ENCODE measurements around the gene GFPT2.
A peak's percentile ranks its signal among the peaks of the same experiment; 100 is the strongest.

Gene GFPT2

DNA sequence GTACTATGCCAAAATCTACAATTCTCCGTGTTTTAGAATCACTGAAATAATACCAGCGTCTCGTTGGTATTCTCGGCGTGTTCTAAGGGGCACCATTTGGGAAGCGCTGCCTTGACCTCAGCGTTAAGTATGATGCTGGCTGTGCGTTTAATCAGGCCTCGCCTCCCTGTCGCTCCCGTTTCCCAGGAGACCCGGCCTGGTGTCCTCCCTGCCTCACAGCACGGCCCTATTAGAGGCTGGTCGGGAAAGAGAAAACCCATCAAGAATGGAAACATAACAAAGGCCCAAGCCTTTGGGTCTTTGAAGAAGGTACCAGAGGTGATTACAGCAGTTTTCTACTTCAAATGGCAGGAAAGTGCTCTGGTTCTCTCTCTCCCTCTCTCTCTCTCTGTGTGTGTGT, 30.0 kb downstream of the GFPT2 start:
- ChIA-PET CTCF (interaction anchor here (2.5 to 4.2 kb wide), 2 partner anchors 8 to 30 kb away, joined by 10 to 14 read pairs; partner anchors contain the start of gene MAPK9), POLR2A (interaction anchor here (0.6 kb wide), 1 partner anchor 17 kb away, joined by 3 read pairs; no protein-coding TSS in a partner anchor)
- DNase-seq (ENCODE audit: extremely low spot score) = no peak
- no peak for TF ChIP-seq CTCF (IDR thresholded peaks at IDR 0.05; ENCODE audit: control extremely low read depth, extremely low read depth, low read depth, missing control alignments)

- ChIA-PET POLR2A (no interaction called here), CTCF (interaction anchor here (1.1 to 4.6 kb wide), 4 partner anchors 10 to 25 kb away, joined by 3 to 29 read pairs (median 13); no protein-coding TSS in a partner anchor)
- DNase-seq (ENCODE audit: extremely low spot score) = no peak
- TF ChIP-seq CTCF (IDR thresholded peaks at IDR 0.05; ENCODE audit: control extremely low read depth, extremely low read depth, low read depth, missing control alignments) = no peak
Observed at GRCh38 chr5:180318456-180319089, 34.6 kb downstream of the GFPT2 start.

DNA sequence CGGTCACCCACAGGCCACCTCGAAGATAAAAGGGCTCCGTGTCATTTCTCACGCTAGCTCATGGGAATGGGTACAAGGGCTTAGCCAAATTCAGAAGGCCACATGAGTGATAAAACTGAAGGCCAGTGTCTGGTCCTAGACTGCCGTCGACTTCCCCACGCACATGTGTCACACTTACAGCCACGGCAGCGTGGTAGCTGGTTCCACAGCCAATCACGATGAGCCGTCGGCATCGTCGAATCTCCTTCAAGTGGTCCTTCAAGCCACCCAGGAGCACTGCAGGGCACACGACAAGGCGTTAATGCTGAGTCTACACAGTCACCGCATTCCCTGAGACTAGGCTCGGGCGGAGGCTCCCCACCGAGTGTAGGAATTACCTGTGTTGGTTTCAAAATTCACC, 36.5 kb downstream of the GFPT2 start:
- no peak for TF ChIP-seq CTCF (IDR thresholded peaks at IDR 0.05; ENCODE audit: control extremely low read depth, extremely low read depth, low read depth, missing control alignments)
- ChIA-PET POLR2A (no interaction called here), CTCF (interaction anchor here (0.8 to 4.6 kb wide), 10 partner anchors 8 to 515 kb away, joined by 3 to 42 read pairs (median 8); partner anchors contain the start of gene MAPK9)
- DNase-seq (ENCODE audit: extremely low spot score) = no peak

GRCh38 chr5:180315762-180316212, 37.3 kb downstream of the GFPT2 start:
- POLR2A ChIA-PET = no interaction called here

DNA sequence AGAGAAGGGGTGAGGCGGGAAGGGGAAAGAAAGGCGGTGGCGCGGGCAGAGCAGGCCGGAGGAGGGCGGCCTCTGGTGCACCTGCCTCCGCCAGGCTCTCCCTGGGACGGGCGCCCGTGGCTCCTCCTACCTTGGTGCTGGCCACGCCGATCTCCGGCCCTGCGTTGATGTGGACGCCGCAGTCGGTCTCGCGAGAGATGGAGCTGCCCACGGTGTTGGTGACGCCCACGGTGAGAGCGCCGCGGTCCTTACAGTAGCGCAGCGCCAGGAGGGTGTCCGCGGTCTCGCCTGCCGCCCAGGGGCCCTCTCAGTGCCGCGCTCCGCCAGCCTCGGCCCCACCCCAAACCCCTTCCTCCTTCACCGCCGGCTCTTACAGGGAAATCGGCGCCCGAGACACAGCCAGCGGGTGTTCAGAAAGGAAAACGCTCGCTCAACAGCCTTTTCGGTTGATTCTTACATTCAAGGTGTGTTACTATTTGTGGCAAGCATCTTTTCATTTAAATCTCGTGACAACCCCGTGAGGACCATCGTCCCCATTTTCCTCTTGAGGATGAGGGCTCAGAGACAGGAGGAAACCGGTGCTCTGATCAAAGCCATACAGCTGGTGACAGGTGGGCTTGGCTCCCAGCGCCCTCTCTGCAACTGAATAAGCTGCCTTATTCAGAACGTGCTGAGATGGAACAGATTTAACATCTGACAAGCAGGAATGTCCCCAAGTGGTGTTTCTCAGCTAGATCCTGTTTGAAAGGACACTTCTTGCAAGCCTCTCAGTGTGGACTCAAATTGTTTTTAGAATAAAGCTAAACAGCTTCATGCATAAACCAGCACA, 39.2 kb downstream of the GFPT2 start:
- POLR2A ChIA-PET = no interaction called here
- CTCF ChIA-PET = interaction anchor here (0.7 to 4.6 kb wide), 6 partner anchors 9 to 29 kb away, joined by 3 to 42 read pairs (median 20); partner anchors contain the start of gene MAPK9
- DNase-seq (ENCODE audit: extremely low spot score) = no peak
- no peak for TF ChIP-seq CTCF (IDR thresholded peaks at IDR 0.05; ENCODE audit: control extremely low read depth, extremely low read depth, low read depth, missing control alignments)

More at GRCh38 chr5:180315762-180316212, 37.3 kb downstream of the GFPT2 start:
- CTCF ChIA-PET = interaction anchor here (0.8 to 4.6 kb wide), 16 partner anchors 8 to 514 kb away, joined by 3 to 42 read pairs (median 5); partner anchors contain the start of gene MAPK9
- peak; percentile 70 for TF ChIP-seq CTCF (IDR thresholded peaks at IDR 0.05; ENCODE audit: control extremely low read depth, extremely low read depth, low read depth, missing control alignments)
- DNase-seq (ENCODE audit: extremely low spot score) = peak; percentile 80

GRCh38 chr5:180311216-180311615, 41.9 kb downstream of the GFPT2 start:
- CTCF ChIA-PET = interaction anchor here (1.2 to 1.6 kb wide), 2 partner anchors 18 to 20 kb away, joined by 4 to 5 read pairs; no protein-coding TSS in a partner anchor
- no peak for TF ChIP-seq CTCF (IDR thresholded peaks at IDR 0.05; ENCODE audit: control extremely low read depth, extremely low read depth, low read depth, missing control alignments)
- DNase-seq (ENCODE audit: extremely low spot score) = no peak
- POLR2A ChIA-PET = no interaction called here

Data from GM10248 (cell line).